Lower lobe of right lung (tissue), 2 donors: ENCODE measurements around the gene MLXIP. TPM values are rescaled to one million over a fixed set of nuclear protein-coding genes. Genes with fewer than 3 reads are reported as not detected.

Source experiments
- ATAC-seq, 2 donors: fragments of 200-7000 bp; cut with Tn5 transposase; one replicate each; pipeline ENCODE4 v1.9.1; 2020 to 2022; ENCODE audit warnings: mild to moderate bottlenecking in 2 of 2, moderate library complexity in 2 of 2
- DNase-seq: peaks from one replicate; pipeline ENCODE4 v3.0.0-alpha.2; 2020
- H3K27ac ChIP-seq: fragments of 200-600 bp; one replicate; pipeline ENCODE4 v1.8.0; 2022
- H3K27me3 ChIP-seq: fragments of 200-600 bp; one replicate; pipeline ENCODE4 v1.8.0; 2022; ENCODE audit warnings: low read depth
- H3K36me3 ChIP-seq: fragments of 200-600 bp; one replicate; pipeline ENCODE4 v1.8.0; 2022; ENCODE audit warnings: mild to moderate bottlenecking
- H3K4me1 ChIP-seq: fragments of 200-600 bp; one replicate; pipeline ENCODE4 v1.8.0; 2022
- H3K4me3 ChIP-seq: fragments of 200-600 bp; one replicate; pipeline ENCODE4 v1.8.0; 2022; ENCODE audit warnings: mild to moderate bottlenecking
- H3K9me3 ChIP-seq: fragments of 200-600 bp; one replicate; pipeline ENCODE4 v1.8.0; 2022
- CTCF ChIP-seq: fragments of 200-600 bp; IDR thresholded peaks from one replicate; pipeline ENCODE4 v1.8.0; 2022; ENCODE audit warnings: antibody characterized with exemption, mild to moderate bottlenecking
- intact Hi-C: fragments of 100-400 bp; cut with DNase I; formaldehyde crosslinking; loops from one replicate; pipeline ENCODE4 v1.11.0; 2022
- total RNA-seq: library from RNA; stranded (reverse); fragmentation: NEBNext Ultra II Directional; extraction: Animal tissue kit (Norgen Biotek cat#: 25700); gene quantifications from one replicate; pipeline ENCODE4 v1.2.1, GENCODE V29; 2021
- donor health status: DM: no; HTN: yes; CAD: no; lungs with severe emphysema.

MLXIP gene
- total RNA-seq, 1 donor from 2014 or later: 55.9 TPM

- intact Hi-C loops: no loop called here
- TF ChIP-seq CTCF: no peak
- H3K4me1 ChIP-seq: peaks cover 35% of the 10 kb centered on the region
- no peaks in the 10 kb centered on the region for H3K9me3 ChIP-seq
- no peaks in the 10 kb centered on the region for H3K27me3 ChIP-seq
- H3K27ac ChIP-seq: peak overlapping the region; percentile 41
- no peak overlapping the region for H3K4me3 ChIP-seq
- DNase-seq (no peak), ATAC-seq (no peak)
- no peaks in the 10 kb centered on the region for H3K36me3 ChIP-seq
These were observed 11.0 kb upstream of the MLXIP start for GRCh38 chr12:122067548-122067947.

- TF ChIP-seq CTCF: no peak
- Histone ChIP-seq H3K27ac (peak overlapping the region; percentile 41), H3K4me1 (peaks cover 35% of the 10 kb centered on the region), H3K36me3 (no peaks in the 10 kb centered on the region), H3K27me3 (no peaks in the 10 kb centered on the region), H3K4me3 (no peak overlapping the region), H3K9me3 (no peaks in the 10 kb centered on the region)
- DNase-seq (no peak), ATAC-seq (no peak)
- intact Hi-C loops: no loop called here
These were observed 10.6 kb upstream of the MLXIP start for GRCh38 chr12:122067966-122068365.

- DNase-seq: no peak
- Histone ChIP-seq H3K4me1 (peaks cover 20% of the 10 kb centered on the region), H3K27ac (no peak overlapping the region), H3K27me3 (no peaks in the 10 kb centered on the region), H3K36me3 (no peaks in the 10 kb centered on the region), H3K4me3 (no peak overlapping the region), H3K9me3 (no peaks in the 10 kb centered on the region)
- ATAC-seq: peak; percentile 49 to 59
- intact Hi-C loops: no loop called here
- TF ChIP-seq CTCF: no peak
These were observed 6.3 kb upstream of the MLXIP start for GRCh38 chr12:122072031-122072970.

- Histone ChIP-seq H3K27ac (no peak overlapping the region), H3K4me1 (peaks cover 21% of the 10 kb centered on the region), H3K9me3 (no peaks in the 10 kb centered on the region), H3K27me3 (no peaks in the 10 kb centered on the region), H3K36me3 (no peaks in the 10 kb centered on the region), H3K4me3 (no peak overlapping the region)
- DNase-seq: no peak
- intact Hi-C loops: no loop called here
- TF ChIP-seq CTCF: no peak
- no peak for ATAC-seq
These were observed 4.7 kb upstream of the MLXIP start for GRCh38 chr12:122073815-122074214.

- no peak for DNase-seq
- Histone ChIP-seq H3K27me3 (no peaks in the 10 kb centered on the region), H3K36me3 (no peaks in the 10 kb centered on the region), H3K9me3 (no peaks in the 10 kb centered on the region), H3K4me3 (no peak overlapping the region), H3K27ac (no peak overlapping the region), H3K4me1 (peaks cover 43% of the 10 kb centered on the region)
- ATAC-seq: no peak
- intact Hi-C loops: no loop called here
- no peak for TF ChIP-seq CTCF
These were observed 1.6 kb upstream of the MLXIP start for GRCh38 chr12:122076743-122077495.
